Esophagus squamous epithelium (tissue), 4 donors: ENCODE measurements around the gene CCDC187.

Source experiments
- CTCF ChIP-seq, 6 experiments: fragments of 450-650 bp in 4 of 6; fragments of 200-600 bp in 2 of 6; sonication (generic) in 2 of 6; IDR thresholded peaks; one replicate each; pipeline ENCODE4 v1.5.1; 2016 to 2019; ENCODE audit warnings: antibody characterized with exemption in 6 of 6, mild to moderate bottlenecking in 4 of 6, moderate library complexity in 4 of 6
- POLR2A ChIP-seq, 4 donors: fragments of 450-650 bp; IDR thresholded peaks; one replicate each; pipeline ENCODE4 v1.6.1; 2017; ENCODE audit warnings: antibody characterized with exemption in 4 of 4, mild to moderate bottlenecking in 4 of 4, moderate library complexity in 3 of 4

- TF ChIP-seq CTCF (IDR thresholded peaks at IDR 0.05) (no peak), POLR2A (IDR thresholded peaks at IDR 0.05) (no peak)
Observed at GRCh38 chr9:136352682-136353081, 48.8 kb upstream of the CCDC187 start.
